Cardiac muscle cell (in vitro differentiated cells and primary cell): ENCODE data around the gene TNNI3K. TPM values are rescaled to one million over a fixed set of nuclear protein-coding genes. Genes with fewer than 3 reads are reported as not detected.

Experiments
- DNase-seq, 2 donors: peaks; one replicate each; pipeline versions ENCODE4 v3.0.0 to v3.0.0-alpha.2; 2010 to 2017; ENCODE audit warnings: low read depth in 1 of 2, low spot score in 1 of 2
- H3K27ac ChIP-seq: fragments of 200-600 bp; sonication (generic); 2 replicates; pipeline ENCODE4 v1.5.1; 2016
- H3K27me3 ChIP-seq: fragments of 200-600 bp; sonication (generic); 2 replicates; pipeline ENCODE4 v1.6.0; 2016; ENCODE audit warnings: control low read depth
- H3K36me3 ChIP-seq: fragments of 200-600 bp; sonication (generic); 2 replicates; pipeline ENCODE4 v1.5.1; 2016; ENCODE audit warnings: control low read depth
- H3K4me1 ChIP-seq: fragments of 200-600 bp; sonication (generic); 2 replicates; pipeline ENCODE4 v1.8.1; 2017; ENCODE audit warnings: low read depth, mild to moderate bottlenecking, mixed run types
- H3K4me3 ChIP-seq: fragments of 200-600 bp; sonication (generic); 2 replicates; pipeline ENCODE4 v1.5.1; 2016; ENCODE audit warnings: mild to moderate bottlenecking
- H3K9me3 ChIP-seq: fragments of 200-600 bp; sonication (generic); 2 replicates; pipeline ENCODE4 v1.5.1; 2017; ENCODE audit warnings: low read depth, mild to moderate bottlenecking, control low read depth
- polyA plus RNA-seq: library from polyadenylated mRNA; unstranded; fragments of >200 nt; fragmentation: Nextera tagmentation; extraction: Ambion mirVana; gene quantifications from 2 replicates; pipeline ENCODE4 v1.2.1, GENCODE V29; 2016
- total RNA-seq: library from RNA; depleted of rRNA; stranded (reverse); fragments of >200 nt; gene quantifications from 2 replicates; pipeline ENCODE4 v1.2.3, GENCODE V29; 2016
- TF ChIP-seq, protein P1 (sequence below): IDR thresholded peaks from 2 replicates; pipeline ENCODE4 v1.5.1; 2012; ENCODE audit warnings: low read depth, mild to moderate bottlenecking, low read length

TNNI3K gene
- total and polyA plus RNA-seq, 2 experiments from 2014 or later = 6.6 to 13.4 TPM

DNA sequence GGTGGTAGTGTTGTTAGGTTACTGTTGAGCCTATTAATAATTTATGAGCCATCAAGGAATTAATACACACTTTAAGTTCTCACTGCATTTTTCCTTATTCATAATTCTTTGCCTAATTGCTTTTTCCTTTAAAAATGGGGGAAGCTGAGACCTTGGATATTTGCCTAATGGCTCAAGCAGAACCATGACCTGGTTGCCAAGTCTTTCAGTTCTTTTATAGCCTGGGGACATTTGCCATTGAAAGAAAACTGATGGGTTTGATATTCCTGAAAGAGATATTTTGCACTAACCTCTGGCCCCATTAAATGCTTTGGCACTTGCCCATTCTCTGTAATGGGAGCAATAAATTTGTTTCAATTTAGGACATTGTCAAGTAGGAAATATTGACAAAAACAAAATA, 295.7 kb downstream of the TNNI3K start:
- H3K4me1 ChIP-seq = no peaks in the 10 kb centered on the region
- no peaks in the 10 kb centered on the region for H3K9me3 ChIP-seq
- DNase-seq = no peak
- TF ChIP-seq, protein P1, sequence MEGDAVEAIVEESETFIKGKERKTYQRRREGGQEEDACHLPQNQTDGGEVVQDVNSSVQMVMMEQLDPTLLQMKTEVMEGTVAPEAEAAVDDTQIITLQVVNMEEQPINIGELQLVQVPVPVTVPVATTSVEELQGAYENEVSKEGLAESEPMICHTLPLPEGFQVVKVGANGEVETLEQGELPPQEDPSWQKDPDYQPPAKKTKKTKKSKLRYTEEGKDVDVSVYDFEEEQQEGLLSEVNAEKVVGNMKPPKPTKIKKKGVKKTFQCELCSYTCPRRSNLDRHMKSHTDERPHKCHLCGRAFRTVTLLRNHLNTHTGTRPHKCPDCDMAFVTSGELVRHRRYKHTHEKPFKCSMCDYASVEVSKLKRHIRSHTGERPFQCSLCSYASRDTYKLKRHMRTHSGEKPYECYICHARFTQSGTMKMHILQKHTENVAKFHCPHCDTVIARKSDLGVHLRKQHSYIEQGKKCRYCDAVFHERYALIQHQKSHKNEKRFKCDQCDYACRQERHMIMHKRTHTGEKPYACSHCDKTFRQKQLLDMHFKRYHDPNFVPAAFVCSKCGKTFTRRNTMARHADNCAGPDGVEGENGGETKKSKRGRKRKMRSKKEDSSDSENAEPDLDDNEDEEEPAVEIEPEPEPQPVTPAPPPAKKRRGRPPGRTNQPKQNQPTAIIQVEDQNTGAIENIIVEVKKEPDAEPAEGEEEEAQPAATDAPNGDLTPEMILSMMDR = no peak
- H3K36me3 ChIP-seq = no peaks in the 10 kb centered on the region
- H3K27me3 ChIP-seq = no peaks in the 10 kb centered on the region
- no peak overlapping the region for H3K4me3 ChIP-seq
- no peak overlapping the region for H3K27ac ChIP-seq

DNA sequence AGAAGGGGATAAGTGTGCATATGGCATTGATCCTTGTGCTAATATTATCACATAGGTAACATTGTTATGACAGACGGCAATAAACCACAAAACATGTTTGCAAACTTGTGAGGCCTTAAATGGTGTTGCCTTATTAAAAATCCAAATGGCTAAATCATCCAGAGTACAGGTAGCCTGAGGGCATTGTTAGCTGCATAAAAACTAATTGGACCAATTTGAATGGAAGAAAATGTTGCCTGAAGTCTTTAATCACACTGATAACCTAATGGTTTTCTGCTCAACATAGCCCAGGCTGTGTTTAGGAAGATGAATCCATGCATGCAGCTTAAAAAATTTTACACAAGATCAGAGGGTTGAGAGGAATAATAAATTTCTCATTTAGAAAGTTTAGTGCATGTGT, 296.6 kb downstream of the TNNI3K start:
- Histone ChIP-seq H3K27me3 (no peaks in the 10 kb centered on the region), H3K36me3 (no peaks in the 10 kb centered on the region), H3K4me3 (no peak overlapping the region), H3K4me1 (no peaks in the 10 kb centered on the region), H3K9me3 (no peaks in the 10 kb centered on the region), H3K27ac (no peak overlapping the region)
- TF ChIP-seq, protein P1 = no peak
- no peak for DNase-seq

DNA sequence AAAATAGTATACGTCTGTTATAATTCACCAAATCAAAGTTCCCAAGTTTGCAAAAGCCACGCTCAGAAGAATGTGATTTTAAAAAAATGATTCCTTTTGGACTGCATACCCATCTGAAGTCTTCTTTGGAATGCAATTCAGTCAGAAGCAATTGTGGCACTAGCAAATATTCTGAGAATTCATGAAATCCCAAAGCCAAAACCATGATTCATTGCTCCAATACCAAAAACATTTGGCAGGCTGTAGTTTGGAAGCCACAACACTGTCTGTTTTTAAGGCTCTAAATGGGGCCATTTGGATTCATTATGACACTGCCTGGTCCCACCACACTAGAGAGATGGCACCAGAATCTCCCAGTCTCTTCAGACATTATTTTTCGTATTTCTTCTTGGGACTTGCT, 299.1 kb downstream of the TNNI3K start:
- Histone ChIP-seq H3K4me3 (no peak overlapping the region), H3K9me3 (no peaks in the 10 kb centered on the region), H3K27ac (no peak overlapping the region), H3K4me1 (no peaks in the 10 kb centered on the region), H3K36me3 (no peaks in the 10 kb centered on the region), H3K27me3 (no peaks in the 10 kb centered on the region)
- no peak for DNase-seq
- TF ChIP-seq, protein P1 = no peak

DNA sequence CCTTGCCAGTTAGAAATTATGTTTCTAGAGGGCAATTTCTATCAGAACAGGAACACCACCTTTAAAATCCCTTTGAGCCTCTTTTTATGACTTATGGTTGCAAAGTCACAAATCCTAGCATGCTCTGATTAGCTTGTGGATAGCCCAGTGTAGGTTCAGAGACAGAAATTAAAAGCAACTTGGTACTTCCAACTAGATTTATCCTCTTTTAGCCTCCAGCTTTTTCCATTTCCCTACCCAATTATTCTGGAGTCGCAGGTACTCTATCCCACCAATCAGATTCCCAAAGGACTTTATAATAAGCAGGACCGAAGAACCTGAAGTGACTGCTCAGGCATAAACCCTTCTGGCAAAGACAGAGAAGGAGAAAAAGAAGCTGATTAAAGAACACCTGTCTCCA, 310.6 kb downstream of the TNNI3K start:
- Histone ChIP-seq H3K36me3 (no peaks in the 10 kb centered on the region), H3K27ac (no peak overlapping the region), H3K4me3 (no peak overlapping the region), H3K9me3 (no peaks in the 10 kb centered on the region), H3K27me3 (no peaks in the 10 kb centered on the region), H3K4me1 (no peaks in the 10 kb centered on the region)
- TF ChIP-seq, protein P1 = no peak
- no peak for DNase-seq

DNA sequence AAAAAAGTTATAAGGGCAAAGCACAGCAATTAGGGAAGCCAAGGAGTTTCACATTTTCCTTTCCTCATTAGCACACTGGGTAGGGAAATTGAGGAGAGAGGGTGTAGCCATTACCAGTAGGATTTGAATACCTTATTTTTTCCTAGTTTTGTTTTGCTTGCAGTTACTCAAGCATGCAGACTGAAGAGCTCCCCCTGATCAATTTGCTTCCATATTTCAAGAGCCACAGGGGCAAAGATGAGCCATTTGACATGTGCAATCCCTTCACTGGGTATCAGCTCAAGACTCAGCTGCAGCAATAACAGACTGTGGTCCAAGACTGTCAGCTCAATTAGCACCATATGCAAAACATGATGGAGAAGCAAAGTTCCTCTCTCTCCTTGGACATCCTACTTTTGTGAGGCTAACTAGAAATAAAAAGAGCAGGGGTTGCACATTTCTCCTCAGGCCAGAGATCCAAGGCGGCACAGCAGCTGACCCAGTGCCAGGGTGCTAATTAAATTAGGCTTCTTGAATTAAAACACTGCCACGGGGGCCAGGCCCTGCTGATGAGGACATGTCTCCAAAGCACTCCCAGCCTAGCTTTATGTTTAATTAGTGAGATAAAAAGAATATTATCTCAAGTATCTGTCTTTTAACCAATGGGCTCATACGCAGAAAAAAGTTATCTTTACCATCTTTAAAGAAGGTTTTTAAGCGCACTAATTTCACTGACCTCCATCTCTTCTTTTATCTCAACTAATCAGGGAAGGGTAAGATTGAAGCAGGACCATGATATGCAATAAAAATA, 314.0 kb downstream of the TNNI3K start:
- H3K27me3 ChIP-seq = no peaks in the 10 kb centered on the region
- TF ChIP-seq, protein P1 = no peak
- no peaks in the 10 kb centered on the region for H3K9me3 ChIP-seq
- no peaks in the 10 kb centered on the region for H3K4me1 ChIP-seq
- no peaks in the 10 kb centered on the region for H3K36me3 ChIP-seq
- no peak for DNase-seq
- H3K27ac ChIP-seq = no peak overlapping the region
- no peak overlapping the region for H3K4me3 ChIP-seq
